Vagina (tissue), 2 donors: ENCODE measurements around the gene CCDC200.
"Not testable (repeated sequence)": the region's sequence is repeated elsewhere in the genome, so short reads cannot be mapped to it uniquely, and the experiment has no call there.

Experiments used
- CTCF ChIP-seq, 3 experiments: fragments of 450-650 bp in 2 of 3; fragments of 200-600 bp in 1 of 3; sonication (generic) in 1 of 3; IDR thresholded peaks; one replicate each; pipeline ENCODE4 v1.5.1; 2017 to 2019; ENCODE audit warnings: antibody characterized with exemption in 3 of 3, mild to moderate bottlenecking in 2 of 3, moderate library complexity in 2 of 3
- POLR2AphosphoS5 ChIP-seq, 2 donors: sonication (generic); formaldehyde crosslinking; IDR thresholded peaks; one replicate each; pipeline ENCODE4 v1.9.0; 2017; ENCODE audit warnings: antibody characterized with exemption in 2 of 2, mild to moderate bottlenecking in 2 of 2, low read depth in 1 of 2; ENCODE audit not compliant: insufficient read depth in 1 of 2

DNA sequence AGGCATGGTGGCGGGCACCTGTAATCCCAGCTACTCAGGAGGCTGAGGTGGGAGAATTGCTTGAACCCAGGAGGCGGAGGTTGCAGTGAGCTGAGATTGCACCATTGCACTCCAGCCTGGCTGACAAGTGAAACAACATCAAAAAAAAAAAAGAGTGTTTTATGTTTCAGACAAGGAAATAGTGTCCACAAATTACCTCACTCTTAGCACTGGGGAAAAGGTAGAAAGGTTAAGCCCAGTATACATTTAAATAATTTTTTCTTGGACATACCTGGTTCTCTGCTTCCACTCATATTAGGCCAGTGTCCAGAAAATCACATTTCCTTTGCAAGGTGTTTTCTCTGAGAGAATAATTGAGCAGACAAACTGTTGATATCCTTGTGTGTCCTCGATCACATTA lies 25.4 kb downstream of the CCDC200 start:
- not testable (repeated sequence) for TF ChIP-seq CTCF (IDR thresholded peaks at IDR 0.05); POLR2AphosphoS5 (IDR thresholded peaks at IDR 0.05; ENCODE audit: insufficient read depth in 1 of 2, low read depth in 1 of 2)
